Measurements from ENCODE around the gene TOPORS.

The TOPORS gene

DNA sequence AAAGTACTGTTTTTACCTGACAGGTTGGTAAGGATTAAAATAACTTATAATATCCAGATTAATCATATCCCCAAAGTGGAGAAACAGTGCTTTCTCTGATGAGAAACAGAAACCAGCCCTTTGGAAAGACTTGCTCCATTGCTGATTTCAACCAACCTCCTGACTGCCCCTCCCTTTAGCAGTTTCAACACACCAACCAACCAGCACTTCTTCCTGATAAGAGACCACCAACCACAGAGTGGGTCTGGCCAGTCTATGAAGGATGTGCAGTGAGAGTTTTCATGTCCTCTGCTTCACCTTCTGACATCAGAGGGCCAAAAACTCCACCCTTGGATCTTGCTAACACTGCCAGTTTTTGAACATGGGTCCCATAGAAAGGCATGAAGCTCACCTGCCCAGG lies 54.5 kb downstream of the TOPORS start:
- H3K27ac ChIP-seq (ENCODE audit: low read length) = no peak overlapping the region
- H3K4me3 ChIP-seq (ENCODE audit: low read length) = no peak overlapping the region
- H3K36me3 ChIP-seq (ENCODE audit: insufficient read depth, low read depth, low read length) = peaks cover 4% of the 10 kb centered on the region
- H3K9ac ChIP-seq (ENCODE audit: low read depth, low read length) = no peak overlapping the region
- no peaks in the 10 kb centered on the region for H3K9me3 ChIP-seq (ENCODE audit: insufficient read depth, low read depth, low read length)
- peaks cover 3% of the 10 kb centered on the region; the same call in 1 of the 2 replicates for H3K4me1 ChIP-seq (ENCODE audit: insufficient read depth, low read length)
- no peaks in the 10 kb centered on the region for H3K27me3 ChIP-seq (ENCODE audit: insufficient read depth, low read length)

GRCh38 chr9:32490601-32491000 lies 61.8 kb downstream of the TOPORS start:
- no peaks in the 10 kb centered on the region for H3K27me3 ChIP-seq (ENCODE audit: insufficient read depth, low read length)
- H3K27ac ChIP-seq (ENCODE audit: low read length) = no peak overlapping the region
- no peaks in the 10 kb centered on the region for H3K4me1 ChIP-seq (ENCODE audit: insufficient read depth, low read length)
- H3K36me3 ChIP-seq (ENCODE audit: insufficient read depth, low read depth, low read length) = peaks cover 23% of the 10 kb centered on the region
- H3K4me3 ChIP-seq (ENCODE audit: low read length) = no peak overlapping the region
- no peaks in the 10 kb centered on the region for H3K9me3 ChIP-seq (ENCODE audit: insufficient read depth, low read depth, low read length)
- no peak overlapping the region for H3K9ac ChIP-seq (ENCODE audit: low read depth, low read length)

All from iPS-20b (cell line).